ENCODE results near the gene NDUFA3.

NDUFA3 gene

GRCh38 chr19:54124393-54124792 lies 21.7 kb downstream of the NDUFA3 start:
- Histone ChIP-seq H2AFZ (no peak overlapping the region), H3K9ac (no peak overlapping the region), H3K4me2 (ENCODE audit: low read length) (no peak overlapping the region), H3K4me1 (no peaks in the 10 kb centered on the region), H3K4me3 (ENCODE audit: low read depth, low read length) (no peak overlapping the region), H3K9me3 (ENCODE audit: control insufficient read depth, low read length) (no peaks in the 10 kb centered on the region), H3K27ac (no peak overlapping the region), H3K27me3 (ENCODE audit: control insufficient read depth, insufficient read depth, low read length) (no peaks in the 10 kb centered on the region), H3K79me2 (no peaks in the 10 kb centered on the region), H3K36me3 (ENCODE audit: control insufficient read depth, insufficient read depth, low read length) (no peaks in the 10 kb centered on the region)
- TF ChIP-seq CTCF (IDR thresholded peaks at IDR 0.05) = no peak

GRCh38 chr19:54125713-54126112 lies 23.1 kb downstream of the NDUFA3 start:
- Histone ChIP-seq H3K27ac (no peak overlapping the region), H3K27me3 (ENCODE audit: control insufficient read depth, insufficient read depth, low read length) (no peaks in the 10 kb centered on the region), H3K36me3 (ENCODE audit: control insufficient read depth, insufficient read depth, low read length) (no peaks in the 10 kb centered on the region), H3K4me2 (ENCODE audit: low read length) (no peak overlapping the region), H3K9me3 (ENCODE audit: control insufficient read depth, low read length) (no peaks in the 10 kb centered on the region), H2AFZ (no peak overlapping the region), H3K79me2 (no peaks in the 10 kb centered on the region), H3K4me1 (no peaks in the 10 kb centered on the region), H3K4me3 (ENCODE audit: low read depth, low read length) (no peak overlapping the region), H3K9ac (no peak overlapping the region)
- TF ChIP-seq CTCF (IDR thresholded peaks at IDR 0.05) = no peak

- Histone ChIP-seq H3K9me3 (ENCODE audit: control insufficient read depth, low read length) (no peaks in the 10 kb centered on the region), H3K27ac (no peak overlapping the region), H3K27me3 (ENCODE audit: control insufficient read depth, insufficient read depth, low read length) (no peaks in the 10 kb centered on the region), H3K4me1 (no peaks in the 10 kb centered on the region), H3K9ac (no peak overlapping the region), H3K36me3 (ENCODE audit: control insufficient read depth, insufficient read depth, low read length) (no peaks in the 10 kb centered on the region), H3K4me3 (ENCODE audit: low read depth, low read length) (no peak overlapping the region), H3K4me2 (ENCODE audit: low read length) (no peak overlapping the region), H2AFZ (no peak overlapping the region), H3K79me2 (no peaks in the 10 kb centered on the region)
- TF ChIP-seq CTCF (IDR thresholded peaks at IDR 0.05) = no peak
Measured at GRCh38 chr19:54127688-54128440, 25.2 kb downstream of the NDUFA3 start.

DNA sequence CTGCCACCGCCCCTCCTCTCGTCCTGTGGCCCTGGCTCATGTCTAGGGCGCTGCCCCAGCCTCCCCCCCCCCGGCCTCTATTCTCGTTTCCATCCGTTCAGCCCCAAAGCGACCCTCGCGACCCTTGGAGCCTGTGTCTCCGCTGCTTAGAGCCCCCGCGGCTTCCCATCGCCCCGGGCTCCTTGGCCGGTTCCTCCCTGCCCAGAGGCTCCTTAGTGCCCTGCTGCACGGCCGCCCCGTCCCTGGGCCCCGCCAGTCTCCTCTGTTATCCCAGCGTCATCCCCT lies 25.7 kb downstream of the NDUFA3 start:
- TF ChIP-seq CTCF (IDR thresholded peaks at IDR 0.05) = no peak
- Histone ChIP-seq H3K9me3 (ENCODE audit: control insufficient read depth, low read length) (no peaks in the 10 kb centered on the region), H3K79me2 (no peaks in the 10 kb centered on the region), H3K4me1 (no peaks in the 10 kb centered on the region), H3K4me3 (ENCODE audit: low read depth, low read length) (no peak overlapping the region), H3K27me3 (ENCODE audit: control insufficient read depth, insufficient read depth, low read length) (no peaks in the 10 kb centered on the region), H3K27ac (no peak overlapping the region), H3K4me2 (ENCODE audit: low read length) (no peak overlapping the region), H2AFZ (no peak overlapping the region), H3K9ac (no peak overlapping the region), H3K36me3 (ENCODE audit: control insufficient read depth, insufficient read depth, low read length) (no peaks in the 10 kb centered on the region)

All from parathyroid adenoma (tissue), 2 donors.